Neural cell (in vitro differentiated cells): Measurements from ENCODE around the gene TMEM143.

Experiments
- EZH2 ChIP-seq: fragments of 200-600, 300-800 bp; shearing (Covaris generic), sonication (generic); IDR thresholded peaks from 2 replicates; pipeline ENCODE4 v1.6.1; 2014; ENCODE audit warnings: antibody characterized with exemption, low read length, borderline replicate concordance, mild to moderate bottlenecking; ENCODE audit not compliant: insufficient read depth, poor library complexity, severe bottlenecking
- POLR2AphosphoS5 ChIP-seq: IDR thresholded peaks from 2 replicates; pipeline ENCODE4 v1.6.1; 2012
- SMC3 ChIP-seq: fragments of 450-650 bp; conservative IDR thresholded peaks from 2 replicates; pipeline ENCODE4 v1.6.1; 2014; ENCODE audit warnings: antibody characterized with exemption, mild to moderate bottlenecking, moderate library complexity; ENCODE audit not compliant: poor library complexity
- TF ChIP-seq, protein P1 (sequence below): fragments of 450-650 bp; IDR thresholded peaks from 2 replicates; pipeline ENCODE4 v1.5.1; 2014; ENCODE audit warnings: antibody characterized with exemption, mild to moderate bottlenecking, moderate library complexity; ENCODE audit not compliant: poor library complexity, severe bottlenecking
- TF ChIP-seq, protein P2 (sequence below): IDR thresholded peaks from 2 replicates; pipeline ENCODE4 v1.6.1; 2012; ENCODE audit warnings: borderline replicate concordance

DNA sequence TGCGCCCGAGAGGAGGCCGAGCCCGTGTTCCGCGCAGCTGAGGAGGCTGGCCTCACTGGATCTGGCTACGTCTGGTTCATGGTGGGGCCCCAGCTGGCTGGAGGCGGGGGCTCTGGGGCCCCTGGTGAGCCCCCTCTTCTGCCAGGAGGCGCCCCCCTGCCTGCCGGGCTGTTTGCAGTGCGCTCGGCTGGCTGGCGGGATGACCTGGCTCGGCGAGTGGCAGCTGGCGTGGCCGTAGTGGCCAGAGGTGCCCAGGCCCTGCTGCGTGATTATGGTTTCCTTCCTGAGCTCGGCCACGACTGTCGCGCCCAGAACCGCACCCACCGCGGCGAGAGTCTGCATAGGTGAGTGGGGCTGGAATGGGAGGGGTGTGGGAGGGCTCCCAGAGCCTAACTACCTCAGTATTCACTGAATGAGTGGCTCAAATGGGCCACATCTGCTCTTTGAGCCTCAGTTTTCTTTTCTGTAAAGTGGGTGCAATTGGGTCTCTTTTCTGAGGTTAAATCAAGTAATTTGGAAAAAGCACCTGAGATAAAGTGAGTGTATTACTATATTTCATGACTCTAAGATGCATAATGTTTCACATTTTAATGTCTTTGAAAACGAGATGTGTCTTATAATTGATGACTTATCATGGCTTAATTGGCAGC is 41.4 kb upstream of the TMEM143 start:
- TF ChIP-seq EZH2 (no peak), POLR2AphosphoS5 (no peak), SMC3 (no peak)
- TF ChIP-seq, protein P1, sequence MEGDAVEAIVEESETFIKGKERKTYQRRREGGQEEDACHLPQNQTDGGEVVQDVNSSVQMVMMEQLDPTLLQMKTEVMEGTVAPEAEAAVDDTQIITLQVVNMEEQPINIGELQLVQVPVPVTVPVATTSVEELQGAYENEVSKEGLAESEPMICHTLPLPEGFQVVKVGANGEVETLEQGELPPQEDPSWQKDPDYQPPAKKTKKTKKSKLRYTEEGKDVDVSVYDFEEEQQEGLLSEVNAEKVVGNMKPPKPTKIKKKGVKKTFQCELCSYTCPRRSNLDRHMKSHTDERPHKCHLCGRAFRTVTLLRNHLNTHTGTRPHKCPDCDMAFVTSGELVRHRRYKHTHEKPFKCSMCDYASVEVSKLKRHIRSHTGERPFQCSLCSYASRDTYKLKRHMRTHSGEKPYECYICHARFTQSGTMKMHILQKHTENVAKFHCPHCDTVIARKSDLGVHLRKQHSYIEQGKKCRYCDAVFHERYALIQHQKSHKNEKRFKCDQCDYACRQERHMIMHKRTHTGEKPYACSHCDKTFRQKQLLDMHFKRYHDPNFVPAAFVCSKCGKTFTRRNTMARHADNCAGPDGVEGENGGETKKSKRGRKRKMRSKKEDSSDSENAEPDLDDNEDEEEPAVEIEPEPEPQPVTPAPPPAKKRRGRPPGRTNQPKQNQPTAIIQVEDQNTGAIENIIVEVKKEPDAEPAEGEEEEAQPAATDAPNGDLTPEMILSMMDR, result no peak
- TF ChIP-seq, protein P2, sequence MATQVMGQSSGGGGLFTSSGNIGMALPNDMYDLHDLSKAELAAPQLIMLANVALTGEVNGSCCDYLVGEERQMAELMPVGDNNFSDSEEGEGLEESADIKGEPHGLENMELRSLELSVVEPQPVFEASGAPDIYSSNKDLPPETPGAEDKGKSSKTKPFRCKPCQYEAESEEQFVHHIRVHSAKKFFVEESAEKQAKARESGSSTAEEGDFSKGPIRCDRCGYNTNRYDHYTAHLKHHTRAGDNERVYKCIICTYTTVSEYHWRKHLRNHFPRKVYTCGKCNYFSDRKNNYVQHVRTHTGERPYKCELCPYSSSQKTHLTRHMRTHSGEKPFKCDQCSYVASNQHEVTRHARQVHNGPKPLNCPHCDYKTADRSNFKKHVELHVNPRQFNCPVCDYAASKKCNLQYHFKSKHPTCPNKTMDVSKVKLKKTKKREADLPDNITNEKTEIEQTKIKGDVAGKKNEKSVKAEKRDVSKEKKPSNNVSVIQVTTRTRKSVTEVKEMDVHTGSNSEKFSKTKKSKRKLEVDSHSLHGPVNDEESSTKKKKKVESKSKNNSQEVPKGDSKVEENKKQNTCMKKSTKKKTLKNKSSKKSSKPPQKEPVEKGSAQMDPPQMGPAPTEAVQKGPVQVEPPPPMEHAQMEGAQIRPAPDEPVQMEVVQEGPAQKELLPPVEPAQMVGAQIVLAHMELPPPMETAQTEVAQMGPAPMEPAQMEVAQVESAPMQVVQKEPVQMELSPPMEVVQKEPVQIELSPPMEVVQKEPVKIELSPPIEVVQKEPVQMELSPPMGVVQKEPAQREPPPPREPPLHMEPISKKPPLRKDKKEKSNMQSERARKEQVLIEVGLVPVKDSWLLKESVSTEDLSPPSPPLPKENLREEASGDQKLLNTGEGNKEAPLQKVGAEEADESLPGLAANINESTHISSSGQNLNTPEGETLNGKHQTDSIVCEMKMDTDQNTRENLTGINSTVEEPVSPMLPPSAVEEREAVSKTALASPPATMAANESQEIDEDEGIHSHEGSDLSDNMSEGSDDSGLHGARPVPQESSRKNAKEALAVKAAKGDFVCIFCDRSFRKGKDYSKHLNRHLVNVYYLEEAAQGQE, result no peak
